Testis (tissue), 2 donors: ENCODE data around the gene CETP.

Source experiments
- POLR2A ChIP-seq: fragments of 450-650 bp; IDR thresholded peaks from one replicate; pipeline ENCODE4 v1.6.1; 2017; ENCODE audit warnings: antibody characterized with exemption, mild to moderate bottlenecking, moderate library complexity
- TF ChIP-seq, protein P1 (sequence below), 3 experiments: fragments of 450-650 bp in 2 of 3; fragments of 200-600 bp in 1 of 3; sonication (generic) in 1 of 3; IDR thresholded peaks; one replicate each; pipeline ENCODE4 v1.5.1; 2016 to 2019; ENCODE audit warnings: antibody characterized with exemption in 3 of 3, mild to moderate bottlenecking in 2 of 3, moderate library complexity in 1 of 3

DNA sequence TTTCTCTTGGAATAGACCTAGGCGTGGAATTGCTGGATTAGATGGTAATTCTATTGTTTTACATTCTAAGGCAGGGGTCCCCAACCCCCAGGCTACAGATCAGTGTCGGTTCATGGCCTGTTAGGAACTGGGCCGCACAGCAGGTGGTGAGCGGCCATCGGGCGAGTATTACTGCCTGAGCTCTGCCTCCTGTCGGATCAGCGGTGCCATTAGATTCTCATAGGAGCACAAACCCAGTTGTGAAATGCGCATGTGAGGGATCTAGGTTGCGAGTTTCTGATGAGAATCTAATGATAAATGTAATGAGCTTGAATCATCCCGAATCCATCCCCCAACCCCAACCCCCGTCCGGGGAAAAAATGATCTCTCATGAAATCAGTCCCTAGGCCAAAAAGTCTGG, 50.6 kb downstream of the CETP start:
- TF ChIP-seq, protein P1, sequence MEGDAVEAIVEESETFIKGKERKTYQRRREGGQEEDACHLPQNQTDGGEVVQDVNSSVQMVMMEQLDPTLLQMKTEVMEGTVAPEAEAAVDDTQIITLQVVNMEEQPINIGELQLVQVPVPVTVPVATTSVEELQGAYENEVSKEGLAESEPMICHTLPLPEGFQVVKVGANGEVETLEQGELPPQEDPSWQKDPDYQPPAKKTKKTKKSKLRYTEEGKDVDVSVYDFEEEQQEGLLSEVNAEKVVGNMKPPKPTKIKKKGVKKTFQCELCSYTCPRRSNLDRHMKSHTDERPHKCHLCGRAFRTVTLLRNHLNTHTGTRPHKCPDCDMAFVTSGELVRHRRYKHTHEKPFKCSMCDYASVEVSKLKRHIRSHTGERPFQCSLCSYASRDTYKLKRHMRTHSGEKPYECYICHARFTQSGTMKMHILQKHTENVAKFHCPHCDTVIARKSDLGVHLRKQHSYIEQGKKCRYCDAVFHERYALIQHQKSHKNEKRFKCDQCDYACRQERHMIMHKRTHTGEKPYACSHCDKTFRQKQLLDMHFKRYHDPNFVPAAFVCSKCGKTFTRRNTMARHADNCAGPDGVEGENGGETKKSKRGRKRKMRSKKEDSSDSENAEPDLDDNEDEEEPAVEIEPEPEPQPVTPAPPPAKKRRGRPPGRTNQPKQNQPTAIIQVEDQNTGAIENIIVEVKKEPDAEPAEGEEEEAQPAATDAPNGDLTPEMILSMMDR (IDR thresholded peaks at IDR 0.05): no peak
- TF ChIP-seq POLR2A: no peak
